Peyer's patch (tissue), 4 donors: Measurements from ENCODE around the gene HNRNPH2.

Experiments used
- POLR2A ChIP-seq, 2 donors: fragments of 450-650 bp; IDR thresholded peaks; one replicate each; pipeline ENCODE4 v1.5.1; 2017; ENCODE audit warnings: antibody characterized with exemption in 2 of 2, mild to moderate bottlenecking in 2 of 2, moderate library complexity in 2 of 2
- TF ChIP-seq, protein P1 (sequence below), 6 experiments: fragments of 450-650 bp in 4 of 6; fragments of 200-600 bp in 2 of 6; sonication (generic) in 1 of 6; IDR thresholded peaks; one replicate each; pipeline ENCODE4 v1.5.1; 2017 to 2019; ENCODE audit warnings: antibody characterized with exemption in 6 of 6, mild to moderate bottlenecking in 3 of 6, moderate library complexity in 1 of 6

DNA sequence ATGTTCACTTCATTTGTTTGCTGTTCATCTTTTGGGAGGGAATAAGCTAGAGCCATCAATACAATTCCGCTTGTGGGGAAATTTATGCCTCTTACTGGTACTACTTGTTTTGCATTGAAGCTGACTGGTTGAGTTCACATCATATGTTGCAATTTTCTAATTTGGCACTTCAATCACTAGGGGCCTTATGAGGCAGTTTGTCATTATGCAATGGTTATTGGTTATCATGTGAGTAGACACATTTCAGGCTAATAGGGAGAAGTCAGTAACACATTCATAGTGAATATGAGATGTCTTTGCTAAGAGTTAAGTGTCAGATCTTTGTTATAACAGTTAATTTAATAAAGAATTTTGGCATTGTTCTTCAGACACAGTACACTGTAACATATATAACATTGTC lies 12.2 kb upstream of the HNRNPH2 start:
- no peak for TF ChIP-seq POLR2A (IDR thresholded peaks at IDR 0.05)
- TF ChIP-seq, protein P1, sequence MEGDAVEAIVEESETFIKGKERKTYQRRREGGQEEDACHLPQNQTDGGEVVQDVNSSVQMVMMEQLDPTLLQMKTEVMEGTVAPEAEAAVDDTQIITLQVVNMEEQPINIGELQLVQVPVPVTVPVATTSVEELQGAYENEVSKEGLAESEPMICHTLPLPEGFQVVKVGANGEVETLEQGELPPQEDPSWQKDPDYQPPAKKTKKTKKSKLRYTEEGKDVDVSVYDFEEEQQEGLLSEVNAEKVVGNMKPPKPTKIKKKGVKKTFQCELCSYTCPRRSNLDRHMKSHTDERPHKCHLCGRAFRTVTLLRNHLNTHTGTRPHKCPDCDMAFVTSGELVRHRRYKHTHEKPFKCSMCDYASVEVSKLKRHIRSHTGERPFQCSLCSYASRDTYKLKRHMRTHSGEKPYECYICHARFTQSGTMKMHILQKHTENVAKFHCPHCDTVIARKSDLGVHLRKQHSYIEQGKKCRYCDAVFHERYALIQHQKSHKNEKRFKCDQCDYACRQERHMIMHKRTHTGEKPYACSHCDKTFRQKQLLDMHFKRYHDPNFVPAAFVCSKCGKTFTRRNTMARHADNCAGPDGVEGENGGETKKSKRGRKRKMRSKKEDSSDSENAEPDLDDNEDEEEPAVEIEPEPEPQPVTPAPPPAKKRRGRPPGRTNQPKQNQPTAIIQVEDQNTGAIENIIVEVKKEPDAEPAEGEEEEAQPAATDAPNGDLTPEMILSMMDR (IDR thresholded peaks at IDR 0.05): no peak
